ENCODE results near the gene TCF12.
A peak's percentile ranks its signal among the peaks of the same experiment; 100 is the strongest.

The TCF12 gene

GRCh38 chr15:56892659-56893363, 25.6 kb upstream of the TCF12 start:
- Mint-ChIP-seq H3K9me3 (no peaks in the 10 kb centered on the region), H3K27me3 (no peaks in the 10 kb centered on the region), H3K36me3 (peaks cover 2% of the 10 kb centered on the region), H3K27ac (no peak overlapping the region), H3K4me1 (peaks cover 12% of the 10 kb centered on the region), H3K4me3 (no peak overlapping the region)
- ATAC-seq (ENCODE audit: low read depth) = no peak
- no peak for DNase-seq (ENCODE audit: low spot score in 2 of 2)

GRCh38 chr15:56893364-56893678, 25.1 kb upstream of the TCF12 start:
- DNase-seq (ENCODE audit: low spot score in 2 of 2) (no peak), ATAC-seq (ENCODE audit: low read depth) (no peak)
- no peaks in the 10 kb centered on the region for H3K9me3 Mint-ChIP-seq
- H3K36me3 Mint-ChIP-seq = peaks cover 2% of the 10 kb centered on the region
- no peaks in the 10 kb centered on the region for H3K27me3 Mint-ChIP-seq
- peaks cover 8% of the 10 kb centered on the region for H3K4me1 Mint-ChIP-seq
- H3K27ac Mint-ChIP-seq = no peak overlapping the region
- H3K4me3 Mint-ChIP-seq = no peak overlapping the region

DNA sequence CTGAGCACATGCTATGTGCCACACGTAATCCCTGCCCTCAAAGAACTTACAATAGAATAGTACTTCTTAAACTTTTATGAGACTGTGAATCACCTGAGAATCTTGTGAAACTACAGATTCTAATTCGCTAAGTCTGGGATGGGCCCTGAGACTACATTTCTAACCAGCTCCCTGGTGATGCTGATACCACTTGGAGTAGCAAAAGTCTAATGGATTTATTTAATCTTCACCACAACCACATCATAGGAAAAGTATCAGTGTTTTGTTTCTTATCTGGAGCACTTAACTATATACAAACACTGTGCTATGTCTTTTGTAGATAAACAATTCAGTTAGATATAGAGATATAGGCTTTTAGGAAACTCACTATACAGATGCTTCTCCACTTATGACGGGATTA, 23.8 kb upstream of the TCF12 start:
- ATAC-seq (ENCODE audit: low read depth) (no peak), DNase-seq (ENCODE audit: low spot score in 2 of 2) (no peak)
- no peaks in the 10 kb centered on the region for H3K9me3 Mint-ChIP-seq
- no peak overlapping the region for H3K4me3 Mint-ChIP-seq
- H3K4me1 Mint-ChIP-seq = no peaks in the 10 kb centered on the region
- H3K27ac Mint-ChIP-seq = no peak overlapping the region
- no peaks in the 10 kb centered on the region for H3K27me3 Mint-ChIP-seq
- H3K36me3 Mint-ChIP-seq = peaks cover 2% of the 10 kb centered on the region

DNA sequence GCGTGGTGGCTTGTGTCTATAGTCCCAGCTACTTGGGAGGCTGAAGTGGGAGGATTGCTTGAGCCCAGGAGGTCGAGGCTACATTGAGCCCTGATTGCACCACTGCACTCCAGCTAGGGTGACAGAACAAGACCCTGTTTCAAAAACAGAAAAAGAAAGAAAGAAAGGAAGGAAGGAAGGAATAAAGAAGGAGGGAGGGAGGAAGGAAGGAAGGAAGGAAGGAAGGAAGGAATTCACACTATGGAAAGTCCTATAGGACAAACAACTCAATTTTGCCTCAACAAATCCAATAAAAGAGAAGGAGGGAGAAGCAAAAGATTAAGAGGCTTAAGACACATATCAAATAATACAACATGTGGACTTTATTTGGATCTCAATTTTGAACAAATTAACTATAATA, 16.5 kb upstream of the TCF12 start:
- H3K27me3 Mint-ChIP-seq = no peaks in the 10 kb centered on the region
- peaks cover 4% of the 10 kb centered on the region for H3K36me3 Mint-ChIP-seq
- no peak overlapping the region for H3K27ac Mint-ChIP-seq
- peaks cover 7% of the 10 kb centered on the region for H3K4me1 Mint-ChIP-seq
- DNase-seq (ENCODE audit: low spot score in 2 of 2) (no peak), ATAC-seq (ENCODE audit: low read depth) (no peak)
- no peaks in the 10 kb centered on the region for H3K9me3 Mint-ChIP-seq
- H3K4me3 Mint-ChIP-seq = no peak overlapping the region

GRCh38 chr15:56906766-56907165, 11.7 kb upstream of the TCF12 start:
- Mint-ChIP-seq H3K9me3 (no peaks in the 10 kb centered on the region), H3K4me1 (peaks cover 9% of the 10 kb centered on the region), H3K36me3 (peaks cover 2% of the 10 kb centered on the region), H3K4me3 (peak overlapping the region; percentile 82), H3K27me3 (no peaks in the 10 kb centered on the region), H3K27ac (peak overlapping the region; percentile 82)
- DNase-seq (ENCODE audit: low spot score in 2 of 2) (no peak), ATAC-seq (ENCODE audit: low read depth) (no peak)

DNA sequence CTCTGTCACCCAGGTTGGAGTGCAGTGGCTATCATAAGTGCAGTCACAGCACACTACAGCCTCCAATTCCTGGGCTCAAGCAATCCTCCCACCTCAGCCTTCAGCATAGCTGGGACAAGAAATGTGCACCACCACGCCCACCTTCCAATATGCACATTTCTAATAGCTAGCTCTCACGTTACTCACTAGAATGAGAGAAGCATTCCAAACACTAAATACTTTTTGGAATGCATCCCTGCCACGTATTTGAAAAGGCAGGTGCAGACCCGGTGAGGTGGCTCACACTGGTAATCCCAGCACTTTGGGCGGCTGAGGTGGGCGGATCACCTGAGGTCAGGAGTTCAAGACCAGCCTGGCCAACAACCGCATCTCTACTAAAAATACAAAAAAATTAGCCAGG, 7.6 kb upstream of the TCF12 start:
- ATAC-seq (ENCODE audit: low read depth) = no peak
- Mint-ChIP-seq H3K27ac (no peak overlapping the region), H3K4me1 (peaks cover 7% of the 10 kb centered on the region), H3K27me3 (no peaks in the 10 kb centered on the region), H3K4me3 (no peak overlapping the region), H3K36me3 (no peaks in the 10 kb centered on the region), H3K9me3 (no peaks in the 10 kb centered on the region)
- DNase-seq (ENCODE audit: low spot score in 2 of 2) = no peak

DNA sequence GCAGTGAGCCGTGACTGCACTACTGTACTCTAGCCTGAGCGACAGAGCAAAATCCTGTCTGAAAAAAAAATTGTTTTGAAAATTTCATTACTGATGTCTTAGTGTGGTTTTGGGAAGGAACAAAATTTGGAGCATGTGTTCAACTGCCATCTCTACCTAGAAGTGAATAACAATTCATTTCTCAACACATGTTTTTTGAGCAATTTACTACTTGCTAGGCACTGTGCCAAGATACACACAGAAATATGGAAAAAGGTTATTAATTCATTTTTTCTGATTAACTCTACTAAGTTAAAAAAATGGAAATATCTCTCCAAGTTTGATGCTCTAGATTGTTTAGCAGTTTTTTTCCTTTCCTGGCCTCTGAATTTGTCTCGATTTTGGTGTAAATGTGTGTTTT, 5.2 kb upstream of the TCF12 start:
- Mint-ChIP-seq H3K27ac (no peak overlapping the region), H3K9me3 (no peaks in the 10 kb centered on the region)
- no peak for ATAC-seq (ENCODE audit: low read depth)

DNA sequence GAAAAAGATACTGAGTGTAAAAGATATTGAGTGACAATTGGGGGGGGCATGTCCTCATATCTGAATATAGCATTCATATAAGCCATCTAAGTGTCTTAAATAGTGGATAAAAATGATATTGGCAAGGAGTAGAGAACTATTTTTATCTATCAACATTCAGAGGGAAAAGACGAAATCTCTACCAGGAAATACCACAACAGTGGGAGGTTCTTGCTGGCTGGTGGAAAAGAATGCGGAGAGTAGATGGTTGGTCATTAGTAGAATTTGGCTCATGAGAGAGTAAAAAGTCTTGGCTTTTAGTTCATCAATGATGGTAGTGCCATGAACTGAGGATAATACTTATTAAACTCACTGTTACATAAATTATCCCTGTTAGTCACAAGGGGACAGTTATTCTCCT, 4.8 kb upstream of the TCF12 start:
- H3K4me1 Mint-ChIP-seq = peaks cover 7% of the 10 kb centered on the region
- no peak overlapping the region for H3K27ac Mint-ChIP-seq
- H3K27me3 Mint-ChIP-seq = no peaks in the 10 kb centered on the region
- no peak overlapping the region for H3K4me3 Mint-ChIP-seq
- no peaks in the 10 kb centered on the region for H3K36me3 Mint-ChIP-seq
- DNase-seq (ENCODE audit: low spot score in 2 of 2) = no peak
- ATAC-seq (ENCODE audit: low read depth) = no peak
- no peaks in the 10 kb centered on the region for H3K9me3 Mint-ChIP-seq

More for the DNA sequence above, 5.2 kb upstream of the TCF12 start:
- Mint-ChIP-seq H3K4me3 (no peak overlapping the region), H3K4me1 (peaks cover 7% of the 10 kb centered on the region), H3K27me3 (no peaks in the 10 kb centered on the region), H3K36me3 (no peaks in the 10 kb centered on the region)
- DNase-seq (ENCODE audit: low spot score in 2 of 2) = no peak

- no peak for ATAC-seq (ENCODE audit: low read depth)
Observed at GRCh38 chr15:56915888-56916287, 2.6 kb upstream of the TCF12 start.

DNA sequence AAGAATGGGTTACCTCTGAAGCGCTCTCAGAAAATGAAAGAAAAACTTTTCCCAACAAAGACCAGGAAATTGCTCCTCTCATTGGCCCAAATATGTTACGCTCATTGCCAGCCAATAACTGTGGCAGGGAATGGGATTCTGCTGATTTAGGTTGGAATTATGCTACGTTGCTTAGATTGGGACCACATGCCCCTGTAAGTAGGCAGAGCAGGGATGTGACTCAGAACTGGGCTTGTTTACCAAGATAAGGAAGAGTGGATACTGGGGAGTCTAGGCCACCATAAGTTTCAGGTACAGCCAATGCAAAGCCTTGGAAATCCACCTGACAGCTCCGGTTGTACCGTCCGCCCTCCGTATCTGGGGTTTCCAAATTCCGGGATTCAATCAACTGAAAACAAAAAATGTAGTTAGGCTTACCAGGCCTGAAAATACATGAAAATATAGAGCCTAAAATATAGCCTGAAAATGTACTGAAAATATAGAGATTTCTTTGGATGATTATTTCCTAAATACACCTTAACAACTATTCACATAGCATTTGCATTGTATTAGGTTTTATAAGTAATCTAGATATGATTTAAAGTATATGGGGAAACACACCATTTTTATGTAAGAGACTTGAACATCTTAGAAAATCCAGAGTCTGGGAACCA, 1.5 kb upstream of the TCF12 start:
- Mint-ChIP-seq H3K9me3 (no peaks in the 10 kb centered on the region), H3K27ac (peak overlapping the region; percentile 90), H3K4me3 (peak overlapping the region; percentile 87), H3K36me3 (no peaks in the 10 kb centered on the region), H3K4me1 (peaks cover 17% of the 10 kb centered on the region), H3K27me3 (no peaks in the 10 kb centered on the region)
- no peak for DNase-seq (ENCODE audit: low spot score in 2 of 2)
- no peak for ATAC-seq (ENCODE audit: low read depth)

More at GRCh38 chr15:56915888-56916287, 2.6 kb upstream of the TCF12 start:
- Mint-ChIP-seq H3K36me3 (no peaks in the 10 kb centered on the region), H3K4me3 (no peak overlapping the region), H3K27me3 (no peaks in the 10 kb centered on the region), H3K27ac (no peak overlapping the region), H3K9me3 (no peaks in the 10 kb centered on the region), H3K4me1 (peaks cover 16% of the 10 kb centered on the region)
- DNase-seq (ENCODE audit: low spot score in 2 of 2) = no peak

GRCh38 chr15:56917652-56918045, 795 bp upstream of the TCF12 start:
- Mint-ChIP-seq H3K4me1 (peaks cover 17% of the 10 kb centered on the region), H3K27me3 (no peaks in the 10 kb centered on the region), H3K4me3 (peak overlapping the region; percentile 87), H3K36me3 (no peaks in the 10 kb centered on the region), H3K27ac (peak overlapping the region; percentile 90), H3K9me3 (no peaks in the 10 kb centered on the region)
- no peak for DNase-seq (ENCODE audit: low spot score in 2 of 2)
- no peak for ATAC-seq (ENCODE audit: low read depth)

DNA sequence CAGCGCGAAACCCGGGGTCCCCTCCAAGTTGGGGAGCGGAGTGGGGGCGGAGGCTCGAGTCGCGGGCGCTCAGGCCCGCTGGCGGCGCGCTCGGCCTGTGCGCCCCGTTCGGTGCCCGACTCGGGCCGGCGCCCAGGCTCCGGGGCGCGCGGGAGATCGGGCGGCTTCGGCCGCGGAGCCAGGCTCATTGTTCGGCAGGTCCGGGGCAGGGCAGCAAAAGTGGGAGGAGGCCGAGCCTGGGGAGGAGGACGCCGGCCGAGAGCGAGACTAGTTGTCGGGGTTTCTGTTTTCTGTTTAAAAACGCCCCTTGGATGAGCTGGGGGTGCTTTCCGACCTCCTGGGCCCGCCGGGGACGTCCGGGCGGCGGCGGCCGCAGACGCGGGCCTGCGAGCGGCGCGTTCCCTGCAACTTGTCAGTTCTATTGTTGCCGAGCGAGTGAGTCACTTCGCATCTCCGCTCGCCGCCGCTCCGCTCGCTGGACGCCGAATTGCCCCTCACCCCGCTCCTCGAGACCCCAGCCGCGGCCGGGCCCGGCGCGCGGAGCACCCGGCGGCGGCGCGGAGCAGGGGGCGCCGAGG, 676 bp downstream of the TCF12 start:
- DNase-seq (ENCODE audit: low spot score in 2 of 2) (peak; percentile 64 to 71), ATAC-seq (ENCODE audit: low read depth) (peak; percentile 55)
- no peaks in the 10 kb centered on the region for H3K27me3 Mint-ChIP-seq
- H3K27ac Mint-ChIP-seq = peak overlapping the region; percentile 90
- H3K9me3 Mint-ChIP-seq = no peaks in the 10 kb centered on the region
- H3K4me1 Mint-ChIP-seq = peaks cover 22% of the 10 kb centered on the region
- H3K4me3 Mint-ChIP-seq = peak overlapping the region; percentile 87
- H3K36me3 Mint-ChIP-seq = peaks cover 3% of the 10 kb centered on the region

DNA sequence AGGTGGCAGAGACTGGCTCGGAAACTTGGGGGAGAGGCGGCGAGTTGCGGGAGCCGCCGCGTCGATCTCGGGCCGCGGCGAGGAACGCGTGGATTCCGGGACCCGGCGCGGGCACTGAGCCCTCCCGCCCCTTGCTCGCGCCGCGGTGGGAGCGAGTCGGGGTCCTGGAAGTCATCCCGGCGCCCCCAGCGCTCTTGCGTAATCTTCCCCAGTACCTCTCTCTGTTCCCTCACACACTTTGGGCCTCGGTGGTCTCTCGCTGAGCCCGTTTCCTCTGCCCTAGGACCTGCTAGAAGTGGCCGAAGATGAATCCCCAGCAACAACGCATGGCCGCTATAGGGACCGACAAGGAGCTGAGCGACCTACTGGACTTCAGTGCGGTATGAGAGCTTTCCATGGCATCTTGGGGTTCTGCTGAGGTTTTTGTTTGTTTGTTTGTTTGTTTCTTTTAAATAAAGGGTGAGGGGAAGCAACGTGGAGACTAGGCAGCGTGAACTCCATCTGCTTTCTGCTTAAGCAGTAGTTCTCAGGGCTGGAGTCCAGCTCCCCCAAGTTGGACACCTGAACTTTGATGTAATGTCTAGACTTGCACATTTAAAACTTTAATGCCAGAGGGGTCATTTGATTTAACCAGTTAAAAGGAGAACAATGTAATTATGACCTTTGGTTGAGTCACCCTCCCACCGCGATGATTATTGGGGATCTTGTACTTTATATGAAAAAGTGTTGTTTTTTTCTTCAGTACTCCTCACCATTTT, 1.3 kb downstream of the TCF12 start:
- Mint-ChIP-seq H3K36me3 (peaks cover 7% of the 10 kb centered on the region), H3K4me3 (peak overlapping the region; percentile 94), H3K27ac (peak overlapping the region; percentile 82), H3K27me3 (no peaks in the 10 kb centered on the region), H3K4me1 (peaks cover 26% of the 10 kb centered on the region), H3K9me3 (no peaks in the 10 kb centered on the region)
- peak in 1 of 2 donors; percentile 3 for DNase-seq (ENCODE audit: low spot score in 2 of 2)
- ATAC-seq (ENCODE audit: low read depth) = no peak

- no peak for DNase-seq (ENCODE audit: low spot score in 2 of 2)
- no peaks in the 10 kb centered on the region for H3K27me3 Mint-ChIP-seq
- peak overlapping the region; percentile 82 for H3K27ac Mint-ChIP-seq
- peaks cover 7% of the 10 kb centered on the region for H3K36me3 Mint-ChIP-seq
- no peaks in the 10 kb centered on the region for H3K9me3 Mint-ChIP-seq
- peak overlapping the region; percentile 94 for H3K4me3 Mint-ChIP-seq
- ATAC-seq (ENCODE audit: low read depth) = no peak
- peaks cover 26% of the 10 kb centered on the region for H3K4me1 Mint-ChIP-seq
Observed at GRCh38 chr15:56920367-56920627, 1.9 kb downstream of the TCF12 start.
